LoVo (cell line): ENCODE results near the gene SNX8.
A peak's percentile ranks its signal among the peaks of the same experiment; 100 is the strongest.
"Not testable (repeated sequence)": the region's sequence is repeated elsewhere in the genome, so short reads cannot be mapped to it uniquely, and the experiment has no call there.

Experiments
- DNase-seq: peaks from one replicate; pipeline ENCODE4 v3.0.0-alpha.2; 2016; ENCODE audit warnings: low spot score

SNX8 gene

DNA sequence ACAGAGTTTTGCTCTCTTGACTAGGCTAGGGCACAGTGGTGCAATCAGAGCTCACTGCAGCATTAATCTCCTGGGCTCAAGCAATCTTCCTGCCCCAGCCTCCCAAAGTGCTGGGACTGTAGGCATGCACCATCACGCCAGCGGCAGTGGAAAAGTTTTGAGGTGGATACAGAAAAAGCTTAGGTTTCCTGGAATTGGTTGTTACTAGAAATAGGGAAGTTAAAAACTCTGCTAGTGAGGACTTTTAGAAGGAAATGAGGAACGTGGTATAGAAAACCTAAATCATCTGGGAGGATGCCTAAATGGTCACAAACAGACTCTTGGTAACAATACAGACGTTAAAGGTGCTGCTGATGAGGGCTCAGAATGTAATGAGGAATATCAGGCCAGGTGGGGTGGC is 10.9 kb upstream of the SNX8 start:
- DNase-seq, result no peak

DNA sequence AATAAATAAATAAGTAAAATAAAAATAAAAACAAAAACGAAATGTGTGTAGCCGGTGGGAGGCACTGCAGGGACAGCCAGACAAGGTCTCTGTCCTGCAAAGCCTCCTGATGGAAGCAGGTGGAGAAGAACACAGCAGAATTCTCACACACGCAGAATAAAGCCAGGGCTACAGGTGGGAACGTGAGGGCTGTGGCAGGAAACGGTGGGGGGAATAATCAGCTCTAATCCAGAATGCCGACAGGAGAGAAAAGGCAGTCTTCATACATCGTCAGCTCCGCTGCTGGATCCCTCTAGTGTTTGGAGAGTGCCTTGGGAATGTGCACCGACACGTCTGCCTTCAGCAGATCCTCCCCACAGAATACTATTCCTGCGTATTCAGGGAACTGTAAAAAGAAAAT is 6.8 kb upstream of the SNX8 start:
- no peak for DNase-seq

GRCh38 chr7:2317556-2318293 is 3.5 kb upstream of the SNX8 start:
- no peak for DNase-seq

DNA sequence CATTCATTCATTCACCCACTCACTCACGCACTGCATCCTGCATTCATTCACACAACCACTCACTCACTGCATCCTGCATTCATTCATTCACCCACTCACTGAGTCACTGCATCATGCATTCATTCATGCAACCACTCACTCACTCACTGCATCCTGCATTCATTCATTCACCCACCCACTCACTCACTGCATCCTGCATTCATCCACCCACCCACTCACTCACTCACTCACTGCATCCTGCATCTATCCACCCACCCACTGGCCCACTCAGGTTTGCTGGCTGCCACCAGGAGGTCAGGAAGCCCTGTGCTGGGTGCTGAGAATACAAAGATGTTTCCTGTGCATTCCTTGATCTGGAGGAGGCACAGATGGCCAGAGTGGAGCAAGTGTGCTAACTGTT is 2.3 kb upstream of the SNX8 start:
- DNase-seq, result no peak

DNA sequence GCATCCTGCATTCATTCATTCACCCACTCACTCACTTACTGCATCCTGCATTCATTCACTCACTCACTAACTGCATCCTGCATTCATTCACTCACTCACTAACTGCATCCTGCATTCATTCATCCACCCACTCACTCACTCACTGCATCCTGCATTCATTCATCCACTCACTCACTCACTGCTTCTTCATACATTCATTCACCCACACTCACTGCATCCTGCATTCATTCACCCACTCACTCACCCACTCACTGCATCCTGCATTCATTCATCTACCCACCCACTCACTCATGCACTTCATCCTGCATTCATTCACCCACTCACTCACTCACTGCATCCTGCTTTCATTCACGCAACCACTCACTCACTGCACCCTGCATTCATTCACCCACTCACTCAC is 1.5 kb upstream of the SNX8 start:
- no peak for DNase-seq

GRCh38 chr7:2314956-2315530 is 802 bp upstream of the SNX8 start:
- DNase-seq, result not testable (repeated sequence)

GRCh38 chr7:2313450-2314208 is 612 bp downstream of the SNX8 start:
- DNase-seq, result peak; percentile 14

- DNase-seq, result no peak
Measured at GRCh38 chr7:2312267-2312929, 1.8 kb downstream of the SNX8 start.

GRCh38 chr7:2309889-2310331 is 4.3 kb downstream of the SNX8 start:
- DNase-seq, result no peak

- no peak for DNase-seq
Measured at GRCh38 chr7:2307690-2308107, 6.5 kb downstream of the SNX8 start.

DNA sequence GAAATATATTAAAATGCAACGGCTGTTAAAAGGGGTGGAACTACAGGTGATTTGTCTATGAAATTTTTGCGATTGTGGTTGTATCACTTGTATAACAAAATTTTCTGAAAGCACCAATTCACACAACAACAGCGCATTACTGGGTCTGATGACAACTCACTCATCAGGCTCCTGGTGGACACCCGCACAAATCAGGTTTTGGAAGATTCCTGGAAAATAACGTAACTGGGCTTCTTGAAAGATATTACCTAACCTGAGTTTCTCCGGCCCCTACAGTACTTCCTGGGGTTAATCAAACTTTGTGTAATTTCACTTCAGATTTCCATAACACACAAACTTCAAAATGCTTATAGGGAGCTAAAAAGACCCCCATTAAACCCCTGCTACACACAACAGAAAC is 7.6 kb downstream of the SNX8 start:
- DNase-seq, result no peak

DNA sequence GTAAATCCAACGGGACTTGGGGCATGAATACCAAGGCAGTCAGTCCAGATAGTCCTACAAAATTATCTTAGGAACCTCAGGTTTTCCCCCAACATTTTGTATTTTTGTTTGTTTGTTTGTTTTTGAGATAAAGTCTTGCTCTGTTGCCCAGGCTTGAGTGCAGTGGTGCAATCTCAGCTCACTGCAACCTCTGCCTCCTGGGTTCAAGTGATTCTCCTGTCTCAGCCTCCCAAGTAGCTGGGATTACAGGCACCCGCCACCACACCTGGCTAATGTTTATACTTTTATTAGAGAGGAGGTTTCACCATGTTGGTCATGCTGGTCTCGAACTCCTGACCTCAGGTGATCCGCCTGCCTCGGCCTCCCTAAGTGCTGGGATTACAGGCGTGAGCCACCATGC is 9.0 kb downstream of the SNX8 start:
- DNase-seq, result not testable (repeated sequence)

DNA sequence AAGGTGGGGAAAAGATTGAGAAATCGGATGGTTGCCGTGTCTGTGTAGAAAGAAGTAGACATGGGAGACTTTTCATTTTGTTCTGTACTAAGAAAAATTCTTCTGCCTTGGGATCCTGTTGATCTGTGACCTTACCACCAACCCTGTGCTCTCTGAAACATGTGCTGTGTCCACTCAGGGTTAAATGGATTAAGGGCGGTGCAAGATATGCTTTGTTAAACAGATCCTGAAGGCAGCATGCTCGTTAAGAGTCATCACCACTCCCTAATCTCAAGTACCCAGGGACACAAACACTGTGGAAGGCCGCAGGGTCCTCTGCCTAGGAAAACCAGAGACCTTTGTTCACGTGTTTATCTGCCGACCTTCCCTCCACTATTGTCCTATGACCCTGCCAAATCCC is 10.7 kb downstream of the SNX8 start:
- DNase-seq, result not testable (repeated sequence)

DNA sequence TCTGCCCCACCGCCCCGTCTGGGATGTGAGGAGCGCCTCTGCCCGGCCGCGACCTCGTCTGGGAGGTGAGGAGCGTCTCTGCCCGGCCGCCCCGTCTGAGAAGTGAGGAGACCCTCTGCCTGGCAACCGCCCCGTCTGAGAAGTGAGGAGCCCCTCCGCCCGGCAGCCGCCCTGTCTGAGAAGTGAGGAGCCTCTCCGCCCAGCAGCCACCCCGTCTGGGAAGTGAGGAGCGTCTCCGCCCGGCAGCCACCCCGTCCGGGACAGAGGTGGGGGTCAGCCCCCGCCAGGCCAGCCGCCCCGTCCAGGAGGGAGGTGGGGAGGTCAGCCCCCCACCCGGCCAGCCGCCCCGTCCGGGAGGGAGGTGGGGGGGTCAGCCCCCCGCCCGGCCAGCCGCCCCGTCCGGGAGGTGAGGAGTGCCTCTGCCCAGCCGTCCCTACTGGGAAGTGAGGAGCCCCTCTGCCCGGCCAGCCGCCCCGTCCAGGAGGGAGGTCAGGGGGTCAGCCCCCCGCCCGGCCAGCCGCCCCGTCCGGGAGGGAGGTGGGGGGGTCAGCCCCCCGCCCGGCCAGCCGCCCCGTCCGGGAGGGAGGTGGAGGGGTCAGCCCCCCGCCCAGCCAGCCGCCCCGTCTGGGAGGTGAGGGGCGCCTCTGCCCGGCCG is 11.4 kb downstream of the SNX8 start:
- DNase-seq, result not testable (repeated sequence)

DNA sequence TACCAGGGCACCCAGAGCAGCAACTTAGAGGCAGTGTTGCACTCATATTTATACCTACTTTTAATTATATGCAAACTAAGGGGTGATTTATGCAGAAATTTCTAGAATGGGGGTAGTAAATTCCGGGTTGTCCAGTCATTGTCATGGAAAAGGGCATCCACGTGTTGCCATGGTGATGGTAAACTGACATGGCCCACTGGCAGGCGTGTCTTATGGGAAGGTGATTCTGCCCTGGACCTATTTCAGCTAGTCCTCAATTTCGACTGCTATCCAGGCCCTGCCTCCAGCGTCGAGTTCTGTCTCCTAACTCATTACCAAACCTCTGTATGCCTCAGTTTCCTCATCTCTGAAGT is 12.8 kb downstream of the SNX8 start:
- DNase-seq, result no peak

- no peak for DNase-seq
Measured at GRCh38 chr7:2299870-2300512, 14.2 kb downstream of the SNX8 start.

GRCh38 chr7:2299131-2299829 is 15.0 kb downstream of the SNX8 start:
- DNase-seq, result no peak

GRCh38 chr7:2296832-2297231 is 17.4 kb downstream of the SNX8 start:
- no peak for DNase-seq

DNA sequence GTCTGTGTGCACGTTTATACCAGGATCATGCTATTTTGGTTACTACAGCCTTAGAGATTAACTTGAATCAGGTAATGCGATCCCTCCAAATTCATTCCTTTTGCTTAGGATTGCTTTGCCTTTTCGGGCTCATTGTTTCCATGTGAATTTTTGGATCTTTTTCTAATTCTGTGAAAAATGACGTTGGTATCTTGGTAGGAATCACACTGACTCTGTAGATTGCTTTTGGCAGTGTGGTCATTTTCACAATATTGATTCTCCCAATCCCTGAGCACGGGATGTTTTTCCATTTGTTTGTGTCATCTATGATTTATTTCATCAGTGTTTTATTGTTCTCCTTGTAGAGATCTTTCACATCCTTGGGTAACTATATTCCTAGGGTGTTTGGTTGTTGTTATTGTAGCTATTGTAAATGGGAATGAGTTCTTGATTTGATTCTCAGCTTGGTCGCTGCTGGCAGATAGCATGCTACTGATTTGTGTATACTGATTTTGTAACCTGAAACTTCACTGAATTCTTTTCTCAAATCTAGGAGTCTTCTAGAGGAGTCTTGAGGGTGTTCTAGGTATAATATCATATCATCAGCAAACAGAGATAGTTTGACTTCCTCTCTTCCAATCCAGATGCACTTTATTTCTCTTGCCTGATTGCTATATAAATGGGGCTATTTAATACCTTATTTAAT is 18.2 kb downstream of the SNX8 start:
- no peak for DNase-seq

GRCh38 chr7:2290877-2291276 is 23.4 kb downstream of the SNX8 start:
- DNase-seq, result no peak
